ENCODE measurements around the gene XIRP1. TPM values are rescaled to one million over a fixed set of nuclear protein-coding genes. Genes with fewer than 3 reads are reported as not detected.

XIRP1 gene
- total RNA-seq, 4 donors from 2014 or later: 0.40 TPM; not detected in 3

DNA sequence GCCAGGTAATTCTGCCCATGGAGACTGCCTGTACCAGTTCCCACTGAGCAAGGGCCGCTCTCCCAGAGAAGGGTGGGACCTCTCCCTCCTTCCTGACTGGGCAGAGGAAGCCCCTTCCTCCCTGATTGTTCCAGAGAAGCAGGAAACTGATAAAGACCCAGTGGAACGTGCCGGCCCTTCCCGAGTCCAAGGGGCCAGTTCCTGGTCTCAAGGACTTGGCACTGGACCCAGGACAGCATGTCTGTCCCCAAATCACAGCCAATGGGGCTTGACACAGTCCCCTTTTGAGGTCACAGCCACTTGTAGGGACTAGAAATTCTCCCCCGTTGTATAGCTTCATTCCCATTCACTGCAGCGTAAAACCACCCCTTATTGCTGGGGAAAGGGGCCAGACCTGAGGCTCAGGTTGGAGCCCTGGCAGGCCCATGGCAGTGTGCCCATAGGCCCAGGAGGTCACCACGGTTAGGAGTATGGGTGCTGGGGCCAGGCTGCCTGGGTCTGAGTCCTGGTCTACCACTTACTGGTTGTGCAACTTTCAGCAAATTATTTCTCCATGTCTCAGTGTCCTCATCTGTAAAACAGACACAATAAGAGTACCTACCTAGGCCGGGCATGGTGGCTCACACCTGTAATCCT lies 57.1 kb downstream of the XIRP1 start:
- no peaks in the 10 kb centered on the region for H3K27me3 ChIP-seq
- WGBS, 2 donors (ENCODE audit: low coverage in 1 of 2): 65% methylated on average over 5 of the region's 8 CpGs; no CpG with 5 or more reads in 1 of the 2 donors
- H3K4me1 ChIP-seq: peaks cover 0 to 21% (median 4%) of the 10 kb centered on the region in 3 donors
- no peaks in the 10 kb centered on the region for H3K9me3 ChIP-seq
- H3K36me3 ChIP-seq: peaks cover 0 to 42% of the 10 kb centered on the region in 2 donors
- H3K27ac ChIP-seq: peak overlapping the region in 3 of 4 donors; percentile 12 to 43 (median 27)
- no peak for TF ChIP-seq POLR2A (IDR thresholded peaks at IDR 0.05)
- TF ChIP-seq POLR2AphosphoS5 (IDR thresholded peaks at IDR 0.05): peak; percentile 33
- TF ChIP-seq EP300 (IDR thresholded peaks at IDR 0.05): no peak
- no peak for TF ChIP-seq CTCF (IDR thresholded peaks at IDR 0.05)
- ATAC-seq: peak; percentile 45
- H3K4me3 ChIP-seq: no peak overlapping the region

- Histone ChIP-seq H3K27me3 (no peaks in the 10 kb centered on the region), H3K36me3 (peaks cover 0 to 36% of the 10 kb centered on the region in 2 donors), H3K4me1 (peaks cover 0 to 11% (median 3%) of the 10 kb centered on the region in 3 donors), H3K9me3 (no peaks in the 10 kb centered on the region), H3K4me3 (no peak overlapping the region), H3K27ac (peak overlapping the region in 1 of 4 donors; percentile 9)
- WGBS, 2 donors (ENCODE audit: low coverage in 1 of 2): 82% methylated on average over 2 of the region's 7 CpGs; no CpG with 5 or more reads in 1 of the 2 donors
- no peak for ATAC-seq
- no peak for TF ChIP-seq POLR2A (IDR thresholded peaks at IDR 0.05)
- TF ChIP-seq EP300 (IDR thresholded peaks at IDR 0.05): no peak
- TF ChIP-seq CTCF (IDR thresholded peaks at IDR 0.05): no peak
- no peak for TF ChIP-seq POLR2AphosphoS5 (IDR thresholded peaks at IDR 0.05)
These were observed 58.1 kb downstream of the XIRP1 start for GRCh38 chr3:39134305-39134704.

DNA sequence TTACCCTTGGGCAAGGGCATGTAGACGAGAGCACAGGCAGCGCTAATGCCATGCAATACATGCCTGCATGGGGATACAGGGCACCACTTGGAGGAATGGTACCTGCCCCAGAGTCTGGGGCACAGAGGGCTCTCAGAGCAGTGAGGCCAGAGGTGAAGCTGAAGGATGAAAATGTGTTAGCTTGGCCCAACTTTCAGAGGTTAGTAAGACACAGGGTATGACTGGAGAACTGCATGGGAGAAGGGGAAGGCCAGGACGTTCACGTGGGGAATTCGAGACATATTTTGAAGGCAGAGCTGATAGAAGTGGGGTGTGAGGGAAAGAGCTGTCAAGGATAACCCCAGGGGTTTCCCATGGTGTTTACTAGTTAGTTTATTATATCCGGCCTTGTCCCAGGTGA lies 58.6 kb downstream of the XIRP1 start:
- H3K36me3 ChIP-seq: peaks cover 0 to 41% of the 10 kb centered on the region in 2 donors
- ATAC-seq: no peak
- no peak overlapping the region for H3K4me3 ChIP-seq
- H3K9me3 ChIP-seq: no peaks in the 10 kb centered on the region
- WGBS, 2 donors (ENCODE audit: low coverage in 1 of 2): 73 to 75% methylated on average over 6 of the region's 6 CpGs
- peaks cover 0 to 6% (median under 1%) of the 10 kb centered on the region in 3 donors for H3K4me1 ChIP-seq
- H3K27ac ChIP-seq: no peak overlapping the region
- no peaks in the 10 kb centered on the region for H3K27me3 ChIP-seq
- TF ChIP-seq EP300 (IDR thresholded peaks at IDR 0.05) (no peak), POLR2A (IDR thresholded peaks at IDR 0.05) (no peak), CTCF (IDR thresholded peaks at IDR 0.05) (no peak), POLR2AphosphoS5 (IDR thresholded peaks at IDR 0.05) (no peak)

Small RNA genes within 50 kb of the gene (small RNA-seq; reads per million reads assigned to genes)
- gene RF00017: 0 reads per million in 4 donors

Other genes with a start within 250 kb of the XIRP1 start
- gene SCN11A, start 140.7 kb downstream of the XIRP1 start, total RNA-seq: under 1 TPM in 3 of 4 donors, not detected in 1; 0.15 to 0.57 (median 0.27) TPM
- 10 to 100 TPM; 27.4 to 47.2 (median 38.0) TPM for gene WDR48, start 140.6 kb downstream of the XIRP1 start, total RNA-seq
- gene GORASP1, start 85.0 kb downstream of the XIRP1 start, total RNA-seq: 10 to 100 TPM; 48.5 to 82.5 (median 76.8) TPM
- 1 to 10 TPM in 3 of 4 donors, under 1 TPM in 1; 0.54 to 8.5 (median 5.0) TPM for gene TTC21A, start 84.9 kb downstream of the XIRP1 start, total RNA-seq
- gene CSRNP1, start 39.0 kb downstream of the XIRP1 start, total RNA-seq: 10 to 100 TPM; 30.4 to 59.0 (median 40.8) TPM
- under 1 TPM; 0.31 to 0.94 (median 0.66) TPM for gene CX3CR1, start 87.4 kb upstream of the XIRP1 start, total RNA-seq
- gene CCR8, start 137.1 kb upstream of the XIRP1 start, total RNA-seq: not detected
- gene SLC25A38, start 190.8 kb upstream of the XIRP1 start, total RNA-seq: 10 to 100 TPM; 24.9 to 44.8 (median 28.5) TPM
- 1,000 to 10,000 TPM in 2 of 4 donors, 100 to 1,000 TPM in 2; 637 to 1,292 (median 907) TPM for gene RPSA, start 214.1 kb upstream of the XIRP1 start, total RNA-seq

All from gastroesophageal sphincter (tissue), 4 donors.